ENCODE data around the gene USP14.

The USP14 gene

GRCh38 chr18:231563-231962 lies 73.2 kb downstream of the USP14 start:
- no peak for DNase-seq

GRCh38 chr18:240175-240574 lies 81.8 kb downstream of the USP14 start:
- no peak for DNase-seq

- no peak for DNase-seq
Measured at GRCh38 chr18:245282-245847, 87.0 kb downstream of the USP14 start.

- DNase-seq = no peak
Measured at GRCh38 chr18:248053-248452, 89.7 kb downstream of the USP14 start.

GRCh38 chr18:250685-251084 lies 92.3 kb downstream of the USP14 start:
- DNase-seq = no peak

GRCh38 chr18:251572-251971 lies 93.2 kb downstream of the USP14 start:
- DNase-seq = no peak

- no peak for DNase-seq
Measured at GRCh38 chr18:253121-253520, 94.8 kb downstream of the USP14 start.

- DNase-seq = no peak
Measured at GRCh38 chr18:255171-255570, 96.8 kb downstream of the USP14 start.

- no peak for DNase-seq
Measured at GRCh38 chr18:260547-260946, 102.2 kb downstream of the USP14 start.

- DNase-seq = no peak
Measured at GRCh38 chr18:261398-262073, 103.2 kb downstream of the USP14 start.

Data from NCI-H1417 (cell line).